T-helper 17 cell (primary cell): ENCODE measurements around the gene PKP1. TPM values are rescaled to one million over a fixed set of nuclear protein-coding genes. Genes with fewer than 3 reads are reported as not detected.

Experiments used
- ATAC-seq: fragments of 150-1000 bp; cut with Tn5 transposase; 2 replicates; pipeline ENCODE4 v1.10.0; 2021; ENCODE audit warnings: mild to moderate bottlenecking, moderate library complexity
- DNase-seq, 3 donors: peaks; one replicate each; pipeline versions ENCODE4 v3.0.0 to v3.0.0-alpha.2; 2020 to 2021
- H3K9me3 ChIP-seq: one replicate; pipeline ENCODE4 v1.7.0; 2013; ENCODE audit warnings: low read length, mild to moderate bottlenecking; ENCODE audit not compliant: control insufficient read depth, poor library complexity, severe bottlenecking
- H3K27ac Mint-ChIP-seq: one replicate; pipeline ENCODE4 v1.8.0; 2022; ENCODE audit warnings: mild to moderate bottlenecking, moderate library complexity, mixed read lengths
- H3K27me3 Mint-ChIP-seq: one replicate; pipeline ENCODE4 v1.8.0; 2022; ENCODE audit warnings: mixed read lengths
- H3K36me3 Mint-ChIP-seq: one replicate; pipeline ENCODE4 v1.8.0; 2022; ENCODE audit warnings: low read depth, mixed read lengths
- H3K4me1 Mint-ChIP-seq: one replicate; pipeline ENCODE4 v1.8.0; 2022; ENCODE audit warnings: mild to moderate bottlenecking, mixed read lengths
- H3K4me3 Mint-ChIP-seq: one replicate; pipeline ENCODE4 v1.8.0; 2022; ENCODE audit warnings: mild to moderate bottlenecking, moderate library complexity, mixed read lengths
- total RNA-seq, 4 donors: library from RNA in 2 of 4; stranded (reverse) in 2 of 4; gene quantifications; one replicate each; pipeline ENCODE4 v1.2.3 and lab custom pipeline; 2022 to 2026

The PKP1 gene
- total RNA-seq, 2 donors from 2014 or later, result not detected

DNA sequence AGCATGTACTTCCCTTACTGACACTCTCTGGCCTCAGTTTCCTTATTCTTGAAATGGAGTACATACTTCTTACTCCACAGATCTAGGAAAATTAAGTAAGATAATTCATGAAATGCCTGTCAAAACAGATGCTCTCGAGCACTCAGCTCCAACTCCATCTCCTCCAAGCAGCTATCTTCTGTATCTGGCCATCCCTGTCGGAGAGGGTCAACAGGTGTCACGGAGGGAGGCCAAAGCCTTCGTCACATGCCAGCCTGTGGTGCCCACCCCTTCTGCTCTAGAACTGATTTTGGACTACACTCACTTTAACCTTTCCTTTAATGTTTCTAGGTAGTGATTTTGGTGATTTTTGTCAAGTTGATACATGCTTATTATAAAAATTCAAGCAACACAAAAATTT lies 18.8 kb upstream of the PKP1 start:
- Mint-ChIP-seq H3K27me3 (peaks cover 87% of the 10 kb centered on the region), H3K27ac (no peak overlapping the region), H3K4me1 (peaks cover 5% of the 10 kb centered on the region), H3K4me3 (no peak overlapping the region), H3K36me3 (peaks cover 2% of the 10 kb centered on the region)
- no peak for ATAC-seq
- no peaks in the 10 kb centered on the region for H3K9me3 ChIP-seq
- DNase-seq, result no peak

DNA sequence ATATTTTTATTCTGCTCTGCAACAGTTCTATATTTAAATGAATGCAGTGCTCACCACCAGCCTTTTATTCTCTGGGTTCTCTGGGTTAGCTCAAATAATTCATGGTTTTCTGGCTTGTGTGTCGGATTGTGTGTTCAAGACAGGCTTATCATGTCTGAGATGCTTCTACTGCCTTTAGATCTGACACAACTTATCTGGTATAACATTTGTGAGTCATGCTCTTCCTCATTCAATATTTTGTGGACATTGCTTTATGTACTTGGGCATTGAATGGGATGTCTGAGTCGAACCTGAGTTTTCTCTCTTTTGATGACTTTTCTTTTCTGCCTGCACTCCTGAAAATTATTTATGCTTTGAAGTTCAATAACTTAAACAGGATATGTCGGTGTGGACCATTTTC lies 17.6 kb upstream of the PKP1 start:
- DNase-seq (no peak), ATAC-seq (no peak)
- H3K9me3 ChIP-seq, result no peaks in the 10 kb centered on the region
- peaks cover 2% of the 10 kb centered on the region for H3K36me3 Mint-ChIP-seq
- peaks cover 2% of the 10 kb centered on the region for H3K4me1 Mint-ChIP-seq
- H3K27me3 Mint-ChIP-seq, result peaks cover 87% of the 10 kb centered on the region
- no peak overlapping the region for H3K27ac Mint-ChIP-seq
- no peak overlapping the region for H3K4me3 Mint-ChIP-seq

DNA sequence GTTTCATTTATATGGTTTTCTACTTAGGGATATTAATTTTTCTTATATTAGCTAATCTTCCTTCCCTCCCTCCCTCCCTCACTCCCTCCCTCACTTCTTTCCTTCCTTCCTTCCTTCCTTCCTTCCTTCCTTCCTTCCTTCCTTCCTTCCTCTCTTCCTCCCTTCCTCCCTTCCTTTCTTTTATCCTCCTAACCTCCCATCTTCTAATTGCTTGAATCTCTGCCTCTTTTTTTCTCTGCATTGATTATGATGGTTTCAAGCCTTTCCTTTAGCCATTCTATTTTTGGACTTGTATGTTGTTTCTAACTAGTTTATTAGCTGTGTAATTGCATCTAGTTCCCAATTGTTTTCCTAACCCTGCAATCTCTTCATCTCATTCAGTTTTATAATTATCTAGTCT lies 17.0 kb upstream of the PKP1 start:
- H3K27me3 Mint-ChIP-seq, result peaks cover 83% of the 10 kb centered on the region
- ATAC-seq (no peak), DNase-seq (no peak)
- H3K9me3 ChIP-seq, result no peaks in the 10 kb centered on the region
- H3K4me3 Mint-ChIP-seq, result no peak overlapping the region
- H3K4me1 Mint-ChIP-seq, result peaks cover 2% of the 10 kb centered on the region
- peaks cover 2% of the 10 kb centered on the region for H3K36me3 Mint-ChIP-seq
- H3K27ac Mint-ChIP-seq, result peak overlapping the region; percentile 65

DNA sequence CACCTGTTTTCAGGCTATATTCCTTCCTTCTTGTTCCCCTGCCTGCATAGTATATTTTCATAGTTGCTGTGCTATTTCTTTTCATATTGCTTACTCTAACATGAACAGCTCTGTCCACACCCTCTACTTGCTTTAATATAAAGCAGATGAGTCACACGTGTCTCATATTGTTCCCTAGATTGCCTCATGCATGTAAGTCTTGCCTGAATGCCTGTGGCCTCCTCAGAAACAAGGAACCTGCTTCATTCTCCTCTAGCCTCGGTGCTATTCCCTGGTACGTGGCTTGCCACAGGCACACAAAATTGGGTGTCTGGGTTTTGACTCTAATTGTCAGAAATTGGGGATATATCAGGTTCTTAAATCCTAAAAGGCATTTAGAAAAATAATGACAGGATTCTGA lies 16.5 kb upstream of the PKP1 start:
- H3K9me3 ChIP-seq, result no peaks in the 10 kb centered on the region
- DNase-seq, result no peak
- Mint-ChIP-seq H3K4me3 (no peak overlapping the region), H3K36me3 (peaks cover 2% of the 10 kb centered on the region), H3K27ac (peak overlapping the region; percentile 65), H3K27me3 (peaks cover 81% of the 10 kb centered on the region), H3K4me1 (peaks cover 2% of the 10 kb centered on the region)
- no peak for ATAC-seq

- Mint-ChIP-seq H3K4me3 (no peak overlapping the region), H3K36me3 (peaks cover 2% of the 10 kb centered on the region), H3K27me3 (peaks cover 80% of the 10 kb centered on the region), H3K4me1 (peaks cover 2% of the 10 kb centered on the region), H3K27ac (no peak overlapping the region)
- DNase-seq (no peak), ATAC-seq (no peak)
- no peaks in the 10 kb centered on the region for H3K9me3 ChIP-seq
Measured at GRCh38 chr1:201267481-201268229, 15.7 kb upstream of the PKP1 start.

DNA sequence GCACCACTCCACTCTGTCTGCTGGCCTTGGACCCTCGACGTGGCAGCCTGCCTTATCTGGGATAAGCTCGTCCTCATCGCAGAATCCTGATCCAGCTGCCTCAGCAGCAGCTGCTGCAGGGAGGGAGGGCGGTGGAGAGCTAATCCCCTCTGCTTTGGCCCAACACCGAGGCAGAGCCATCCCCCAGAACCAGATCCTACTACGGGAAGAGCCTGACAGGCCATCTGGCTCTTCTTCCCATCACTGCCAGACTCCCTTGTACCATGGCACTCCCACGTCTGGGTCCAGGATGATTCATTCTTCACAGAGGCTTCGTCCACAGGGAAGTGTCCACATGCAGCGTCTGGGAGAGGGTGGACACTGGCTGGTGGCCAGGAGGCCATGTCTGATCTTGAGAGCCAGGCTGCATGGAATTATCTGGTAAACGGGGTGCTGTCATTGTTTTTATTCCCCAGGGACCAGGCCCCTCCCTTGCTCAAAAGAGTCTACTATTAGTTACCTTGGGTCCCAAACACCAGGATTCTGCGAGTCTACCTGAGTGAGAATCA lies 14.6 kb upstream of the PKP1 start:
- H3K27me3 Mint-ChIP-seq, result peaks cover 70% of the 10 kb centered on the region
- DNase-seq (no peak), ATAC-seq (no peak)
- H3K9me3 ChIP-seq, result no peaks in the 10 kb centered on the region
- peaks cover 2% of the 10 kb centered on the region for H3K36me3 Mint-ChIP-seq
- H3K4me1 Mint-ChIP-seq, result peaks cover 2% of the 10 kb centered on the region
- no peak overlapping the region for H3K27ac Mint-ChIP-seq
- H3K4me3 Mint-ChIP-seq, result no peak overlapping the region

GRCh38 chr1:201269281-201269680 lies 14.0 kb upstream of the PKP1 start:
- Mint-ChIP-seq H3K36me3 (peaks cover 2% of the 10 kb centered on the region), H3K4me3 (no peak overlapping the region), H3K27me3 (peaks cover 65% of the 10 kb centered on the region), H3K27ac (no peak overlapping the region), H3K4me1 (peaks cover 2% of the 10 kb centered on the region)
- no peaks in the 10 kb centered on the region for H3K9me3 ChIP-seq
- no peak for ATAC-seq
- DNase-seq, result no peak

DNA sequence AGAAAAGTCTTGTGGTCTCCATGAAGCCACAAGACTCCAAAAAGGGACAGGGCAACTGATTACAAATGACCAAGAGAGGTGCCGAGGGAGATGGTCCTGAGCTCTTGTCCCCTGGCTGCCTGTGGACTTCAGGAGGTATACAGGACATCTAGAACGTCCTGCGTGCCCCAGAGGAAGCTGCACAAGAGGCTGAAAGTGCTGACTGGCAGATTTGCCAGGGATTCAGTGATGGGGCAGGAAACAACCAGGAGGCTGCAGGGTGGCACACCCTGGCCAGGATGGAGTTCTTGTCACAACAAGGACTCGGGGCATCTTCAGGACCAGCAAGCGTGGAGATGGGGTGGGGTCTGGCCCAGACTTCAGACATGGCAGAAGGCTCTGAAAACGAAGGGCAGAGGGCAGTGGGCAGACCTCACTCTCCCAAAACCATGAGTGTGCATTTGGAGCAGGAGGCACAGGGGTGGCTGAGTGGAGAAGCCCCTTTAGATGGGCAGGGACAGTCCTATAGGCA lies 13.4 kb upstream of the PKP1 start:
- Mint-ChIP-seq H3K4me1 (peaks cover 2% of the 10 kb centered on the region), H3K27me3 (peaks cover 61% of the 10 kb centered on the region), H3K4me3 (no peak overlapping the region), H3K27ac (no peak overlapping the region), H3K36me3 (peaks cover 2% of the 10 kb centered on the region)
- no peaks in the 10 kb centered on the region for H3K9me3 ChIP-seq
- ATAC-seq (no peak), DNase-seq (no peak)

DNA sequence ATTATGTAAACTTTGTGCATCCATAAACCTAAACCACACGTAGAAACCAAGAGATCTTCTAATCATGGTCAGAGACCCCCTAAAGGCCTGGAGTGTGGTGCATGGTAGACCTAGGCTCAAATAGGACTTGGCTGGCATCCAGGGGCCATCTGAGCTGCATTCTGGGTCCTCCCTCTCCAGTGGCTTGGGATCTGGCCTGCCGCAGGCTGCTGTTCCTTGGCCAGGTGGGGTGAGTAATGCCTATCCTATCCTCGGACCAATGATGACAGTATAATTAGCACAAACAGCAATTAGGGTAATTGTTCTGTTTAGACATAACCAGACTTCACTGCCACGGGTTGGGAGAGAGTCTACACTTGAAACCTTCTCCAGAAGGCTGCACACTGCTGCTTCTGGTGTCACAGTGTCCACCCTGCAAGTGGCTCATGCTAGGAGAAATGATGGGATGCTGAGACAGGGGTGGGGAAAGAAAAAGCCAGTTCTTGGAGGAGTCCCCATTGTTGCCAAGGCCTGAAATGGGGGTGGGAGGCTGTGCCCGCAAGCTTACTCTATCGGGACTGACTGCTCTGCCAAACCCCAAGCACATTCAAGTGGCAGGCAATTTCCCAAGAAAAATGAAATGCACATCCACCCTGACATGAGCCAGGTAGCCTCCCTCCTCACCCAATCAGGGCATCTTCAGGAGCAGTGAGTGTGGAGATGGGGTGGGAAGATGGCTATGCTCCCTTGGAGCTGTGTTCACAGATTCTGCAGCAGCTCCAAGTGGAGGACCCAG lies 12.5 kb upstream of the PKP1 start:
- Mint-ChIP-seq H3K4me1 (peaks cover 2% of the 10 kb centered on the region), H3K36me3 (peaks cover 2% of the 10 kb centered on the region), H3K27ac (no peak overlapping the region), H3K27me3 (peaks cover 58% of the 10 kb centered on the region), H3K4me3 (no peak overlapping the region)
- H3K9me3 ChIP-seq, result no peaks in the 10 kb centered on the region
- ATAC-seq, result no peak
- no peak for DNase-seq

- ATAC-seq, result no peak
- Mint-ChIP-seq H3K27me3 (peaks cover 53% of the 10 kb centered on the region), H3K27ac (no peak overlapping the region), H3K4me1 (peaks cover 1% of the 10 kb centered on the region), H3K4me3 (no peak overlapping the region), H3K36me3 (no peaks in the 10 kb centered on the region)
- H3K9me3 ChIP-seq, result no peaks in the 10 kb centered on the region
- DNase-seq, result no peak
Measured at GRCh38 chr1:201272799-201273198, 10.5 kb upstream of the PKP1 start.

- DNase-seq (no peak), ATAC-seq (no peak)
- peaks cover 3% of the 10 kb centered on the region for H3K4me1 Mint-ChIP-seq
- peaks cover 50% of the 10 kb centered on the region for H3K27me3 Mint-ChIP-seq
- no peak overlapping the region for H3K27ac Mint-ChIP-seq
- no peaks in the 10 kb centered on the region for H3K9me3 ChIP-seq
- no peak overlapping the region for H3K4me3 Mint-ChIP-seq
- no peaks in the 10 kb centered on the region for H3K36me3 Mint-ChIP-seq
Measured at GRCh38 chr1:201274616-201275252, 8.6 kb upstream of the PKP1 start.

DNA sequence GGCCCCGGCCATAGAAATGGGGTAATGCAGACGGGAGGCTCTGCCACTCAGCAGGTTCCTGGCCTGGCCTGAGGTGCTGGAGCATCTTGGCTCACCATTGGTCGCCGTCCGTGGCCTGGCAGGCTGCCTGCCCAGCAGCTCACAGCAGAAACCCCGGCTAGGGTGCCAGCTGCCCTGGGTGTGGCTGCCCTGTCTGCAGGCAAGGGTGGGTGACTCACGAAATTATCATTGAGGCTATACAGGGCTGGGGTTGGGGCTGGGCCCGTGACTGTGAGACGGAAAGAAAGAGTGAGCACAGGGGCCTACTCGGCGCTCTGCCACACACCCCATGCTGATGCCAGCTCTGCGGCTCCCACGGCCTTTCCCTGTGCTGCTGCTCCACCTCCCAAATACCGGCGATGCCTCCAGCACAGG lies 8.0 kb upstream of the PKP1 start:
- Mint-ChIP-seq H3K4me1 (peaks cover 3% of the 10 kb centered on the region), H3K36me3 (no peaks in the 10 kb centered on the region), H3K27ac (no peak overlapping the region), H3K27me3 (peaks cover 49% of the 10 kb centered on the region), H3K4me3 (no peak overlapping the region)
- DNase-seq (no peak), ATAC-seq (no peak)
- H3K9me3 ChIP-seq, result no peaks in the 10 kb centered on the region

DNA sequence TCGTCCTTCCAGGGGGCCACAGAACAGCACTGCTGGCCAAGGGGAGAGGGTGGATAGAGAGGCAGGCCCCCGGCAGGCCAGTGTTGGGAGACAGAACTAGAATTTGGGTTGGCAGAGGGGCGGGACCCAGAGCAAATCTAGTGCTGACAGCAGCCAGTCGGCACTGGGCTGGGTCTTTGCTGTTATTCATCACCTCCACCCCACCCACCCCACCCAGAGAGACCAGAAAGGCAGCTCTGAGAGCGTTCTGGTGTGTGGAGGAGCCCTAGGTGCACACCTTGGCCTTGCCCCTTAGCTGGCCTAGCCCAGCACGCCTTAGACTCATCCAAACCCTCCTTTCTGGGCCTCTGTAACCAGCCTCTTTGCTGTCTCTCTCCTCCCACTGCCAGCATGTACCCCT lies 6.4 kb upstream of the PKP1 start:
- peaks cover 3% of the 10 kb centered on the region for H3K4me1 Mint-ChIP-seq
- H3K36me3 Mint-ChIP-seq, result no peaks in the 10 kb centered on the region
- DNase-seq (no peak), ATAC-seq (no peak)
- H3K9me3 ChIP-seq, result no peaks in the 10 kb centered on the region
- H3K27ac Mint-ChIP-seq, result no peak overlapping the region
- peaks cover 61% of the 10 kb centered on the region for H3K27me3 Mint-ChIP-seq
- no peak overlapping the region for H3K4me3 Mint-ChIP-seq
